ENCODE data around the gene EPHA6.

DNA sequence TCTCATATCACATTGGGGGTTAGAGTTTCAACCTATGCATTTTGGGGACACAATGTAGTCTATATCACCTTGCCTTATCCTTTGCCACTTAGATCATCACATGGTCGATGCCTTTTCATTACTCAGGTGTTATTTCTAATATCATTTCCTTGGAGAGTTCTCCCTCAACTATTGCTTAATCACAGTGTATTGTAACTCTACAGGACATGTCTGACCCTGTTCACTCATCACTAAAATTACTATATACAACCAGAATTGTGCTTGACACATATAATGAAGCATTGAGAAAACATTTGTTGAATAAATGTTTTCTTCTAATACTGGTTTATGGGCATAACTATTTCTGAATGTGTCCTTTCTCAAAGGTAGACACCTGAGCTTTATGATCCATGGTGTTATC, 207.4 kb downstream of the EPHA6 start:
- TF ChIP-seq EZH2 (IDR thresholded peaks at IDR 0.05) (no peak), POLR2AphosphoS5 (IDR thresholded peaks at IDR 0.05; ENCODE audit: borderline replicate concordance, low read depth, low read length) (no peak)

Measured in SK-N-MC (cell line).